Spleen (tissue), 11 donors: ENCODE data around the gene POLR1B. TPM values are rescaled to one million over a fixed set of nuclear protein-coding genes. Genes with fewer than 3 reads are reported as not detected.
"Not testable (repeated sequence)": the region's sequence is repeated elsewhere in the genome, so short reads cannot be mapped to it uniquely, and the experiment has no call there.

Experiments used
- DNase-seq: peaks from one replicate; pipeline ENCODE4 v3.0.0-alpha.2; 2020
- H3K27ac ChIP-seq, 8 donors: fragments of 200-600 bp; sonication (generic) in 7 of 8; 1 replicate in 4 of 8; 2 replicates in 4 of 8; pipeline versions ENCODE4 v1.5.0 to v1.8.0; 2016 to 2021; ENCODE audit warnings: inconsistent platforms in 4 of 8, mild to moderate bottlenecking in 4 of 8, moderate library complexity in 1 of 8
- H3K27me3 ChIP-seq, 7 donors: fragments of 200-600 bp; sonication (generic) in 6 of 7; replicated peaks in 1 of 7; 1 replicate in 4 of 7; 2 replicates in 3 of 7; pipeline versions ENCODE4 v1.5.0 to v1.8.0; 2016 to 2021; ENCODE audit warnings: inconsistent platforms in 3 of 7, mild to moderate bottlenecking in 1 of 7
- H3K36me3 ChIP-seq, 6 donors: fragments of 200-600 bp; sonication (generic) in 5 of 6; 1 replicate in 4 of 6; 2 replicates in 2 of 6; pipeline versions ENCODE4 v1.5.0 to v1.8.0; 2016 to 2021; ENCODE audit warnings: inconsistent platforms in 2 of 6
- H3K4me1 ChIP-seq, 6 donors: fragments of 200-600 bp; sonication (generic) in 5 of 6; 1 replicate in 3 of 6; 2 replicates in 3 of 6; pipeline versions ENCODE4 v1.5.0 to v1.8.0; 2016 to 2021; ENCODE audit warnings: inconsistent platforms in 3 of 6
- H3K4me3 ChIP-seq, 8 donors: fragments of 200-600 bp; sonication (generic) in 7 of 8; 1 replicate in 4 of 8; 2 replicates in 4 of 8; pipeline versions ENCODE4 v1.5.0 to v1.8.0; 2016 to 2021; ENCODE audit warnings: inconsistent platforms in 4 of 8, mild to moderate bottlenecking in 4 of 8, moderate library complexity in 2 of 8
- H3K9me3 ChIP-seq, 8 donors: fragments of 200-600 bp; sonication (generic) in 7 of 8; 1 replicate in 4 of 8; 2 replicates in 4 of 8; pipeline versions ENCODE4 v1.5.0 to v1.8.0; 2016 to 2021; ENCODE audit warnings: inconsistent platforms in 4 of 8
- CTCF ChIP-seq, 11 experiments: fragments of 200-600 bp in 7 of 11; fragments of 450-650 bp in 4 of 11; sonication (generic) in 4 of 11; IDR thresholded peaks in 8 of 11; conservative IDR thresholded peaks in 3 of 11; 1 replicate in 7 of 11; 2 replicates in 4 of 11; pipeline versions ENCODE4 v1.4.0 to v1.8.0; 2016 to 2021; ENCODE audit warnings: antibody characterized with exemption in 11 of 11, inconsistent platforms in 4 of 11, mild to moderate bottlenecking in 1 of 11
- POLR2A ChIP-seq, 3 donors: fragments of 450-650 bp; IDR thresholded peaks; one replicate each; pipeline ENCODE4 v1.5.1; 2017; ENCODE audit warnings: antibody characterized with exemption in 3 of 3, mild to moderate bottlenecking in 1 of 3
- POLR2AphosphoS5 ChIP-seq, 3 donors: sonication (generic); formaldehyde crosslinking; IDR thresholded peaks; one replicate each; pipeline ENCODE4 v1.5.1; 2017; ENCODE audit warnings: antibody characterized with exemption in 3 of 3
- WGBS, 5 donors: extraction: QIAGEN DNeasy Blood & Tissue Kit in 3 of 5; methylation state at CpG; one replicate each; pipeline versions ENCODE4 v1.1.5 to v1.1.7; 2013 to 2018; 5-methylcytosine and 5-hydroxymethylcytosine counted together
- intact Hi-C: fragments of 100-400 bp; cut with DNase I; formaldehyde crosslinking; loops from one replicate; pipeline ENCODE4 v1.15.0; 2023; ENCODE audit warnings: low total_unique reads
- polyA plus RNA-seq, 3 donors: library from polyadenylated mRNA; stranded (reverse); fragments of 200-250 nt; gene quantifications; one replicate each; pipeline ENCODE4 v1.2.1, GENCODE V29; 2013
- total RNA-seq, 7 donors: library from RNA; depleted of rRNA in 3 of 7; stranded (reverse); fragments of >200 nt in 3 of 7; fragmentation: NEBNext Ultra II Directional in 4 of 7; extraction: Animal tissue kit (Norgen Biotek cat#: 25700) in 4 of 7; gene quantifications; one replicate each; pipeline versions ENCODE4 v1.1.0 to v1.2.1, GENCODE V29; 2016 to 2021
- donor health status: healthy with polysubstance abuse.
- donor health status: DM: no; HTN: no; CAD: no; lungs with moderate emphysema.
- donor health status: DM: no; HTN: no; CAD: no.
- donor health status: Bipolar disorder and iron deficiency.
- donor health status: healthy.
- donor health status: DM: no; HTN: no; CAD: no.
- donor health status: DM: yes; HTN: yes; CAD: no.

POLR1B gene
- total and polyA plus RNA-seq, 10 donors: 4.9 to 31.8 (median 18.5) TPM

GRCh38 chr2:112528541-112528940, 13.7 kb upstream of the POLR1B start:
- 88 to 98% (median 92%) methylated on average over 5 of the region's 5 CpGs for WGBS, 5 donors
- intact Hi-C loops: no loop called here
- no peak for TF ChIP-seq POLR2AphosphoS5 (IDR thresholded peaks at IDR 0.05)
- no peak for TF ChIP-seq CTCF (IDR thresholded peaks at IDR 0.05 in 8 of 11, conservative IDR thresholded peaks at IDR 0.05 in 3 of 11)
- no peak for TF ChIP-seq POLR2A (IDR thresholded peaks at IDR 0.05)
- H3K4me3 ChIP-seq: no peak overlapping the region
- H3K9me3 ChIP-seq: no peaks in the 10 kb centered on the region
- no peaks in the 10 kb centered on the region for H3K27me3 ChIP-seq
- peaks cover 0 to 63% (median 18%) of the 10 kb centered on the region in 6 donors for H3K36me3 ChIP-seq
- H3K27ac ChIP-seq: no peak overlapping the region
- DNase-seq: no peak
- H3K4me1 ChIP-seq: peaks cover 0 to 3% (median 0%) of the 10 kb centered on the region in 6 donors

GRCh38 chr2:112529757-112530156, 12.5 kb upstream of the POLR1B start:
- Histone ChIP-seq H3K4me1 (peaks cover 0 to 3% (median 0%) of the 10 kb centered on the region in 6 donors), H3K27me3 (no peaks in the 10 kb centered on the region), H3K36me3 (peaks cover 0 to 58% (median 18%) of the 10 kb centered on the region in 6 donors), H3K4me3 (no peak overlapping the region), H3K27ac (no peak overlapping the region), H3K9me3 (no peaks in the 10 kb centered on the region)
- intact Hi-C loops: no loop called here
- no peak for DNase-seq
- TF ChIP-seq CTCF (IDR thresholded peaks at IDR 0.05 in 8 of 11, conservative IDR thresholded peaks at IDR 0.05 in 3 of 11) (no peak), POLR2AphosphoS5 (IDR thresholded peaks at IDR 0.05) (no peak), POLR2A (IDR thresholded peaks at IDR 0.05) (no peak)
- 65 to 77% (median 72%) methylated on average over 4 of the region's 4 CpGs for WGBS, 5 donors

- intact Hi-C loops: no loop called here
- 96 to 98% (median 97%) methylated on average over 4 of the region's 4 CpGs for WGBS, 5 donors
- Histone ChIP-seq H3K27me3 (no peaks in the 10 kb centered on the region), H3K9me3 (no peaks in the 10 kb centered on the region), H3K4me3 (no peak overlapping the region), H3K36me3 (peaks cover 0 to 58% (median 18%) of the 10 kb centered on the region in 6 donors), H3K27ac (no peak overlapping the region), H3K4me1 (peaks cover 0 to 3% (median 0%) of the 10 kb centered on the region in 6 donors)
- no peak for DNase-seq
- TF ChIP-seq POLR2AphosphoS5 (IDR thresholded peaks at IDR 0.05) (no peak), CTCF (IDR thresholded peaks at IDR 0.05 in 8 of 11, conservative IDR thresholded peaks at IDR 0.05 in 3 of 11) (no peak), POLR2A (IDR thresholded peaks at IDR 0.05) (no peak)
Measured at GRCh38 chr2:112530728-112531127, 11.5 kb upstream of the POLR1B start.

DNA sequence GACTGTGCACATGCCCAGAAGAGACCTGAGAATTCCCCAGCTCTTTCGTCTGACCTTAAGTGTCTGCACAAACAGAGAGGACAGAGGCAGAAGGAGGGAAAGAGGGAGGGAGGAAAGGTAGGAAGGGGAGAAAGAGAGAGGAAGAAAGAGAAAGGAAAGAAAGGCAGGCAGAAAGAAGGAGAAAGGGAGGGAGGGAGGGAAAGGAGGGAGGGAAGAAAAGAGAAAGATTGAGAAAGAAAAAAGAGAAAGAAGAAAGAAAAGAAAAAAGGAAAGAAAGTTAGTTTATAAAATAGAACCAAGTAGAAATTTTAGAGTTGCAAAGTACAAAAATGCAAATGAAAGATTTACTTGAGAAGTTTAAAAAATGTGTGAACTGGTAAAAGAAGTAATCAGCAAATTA, 7.4 kb upstream of the POLR1B start:
- no peak for TF ChIP-seq POLR2AphosphoS5 (IDR thresholded peaks at IDR 0.05)
- no peak for TF ChIP-seq CTCF (IDR thresholded peaks at IDR 0.05 in 8 of 11, conservative IDR thresholded peaks at IDR 0.05 in 3 of 11)
- no peak for TF ChIP-seq POLR2A (IDR thresholded peaks at IDR 0.05)
- no peak overlapping the region for H3K27ac ChIP-seq
- no peaks in the 10 kb centered on the region for H3K27me3 ChIP-seq
- peaks cover 0 to 36% (median 7%) of the 10 kb centered on the region in 6 donors for H3K36me3 ChIP-seq
- no peak for DNase-seq
- no peaks in the 10 kb centered on the region for H3K9me3 ChIP-seq
- H3K4me1 ChIP-seq: no peaks in the 10 kb centered on the region
- WGBS, 5 donors: 76 to 100% (median 80%) methylated on average over 1 of the region's 1 CpG
- H3K4me3 ChIP-seq: no peak overlapping the region
- intact Hi-C loops: no loop called here

DNA sequence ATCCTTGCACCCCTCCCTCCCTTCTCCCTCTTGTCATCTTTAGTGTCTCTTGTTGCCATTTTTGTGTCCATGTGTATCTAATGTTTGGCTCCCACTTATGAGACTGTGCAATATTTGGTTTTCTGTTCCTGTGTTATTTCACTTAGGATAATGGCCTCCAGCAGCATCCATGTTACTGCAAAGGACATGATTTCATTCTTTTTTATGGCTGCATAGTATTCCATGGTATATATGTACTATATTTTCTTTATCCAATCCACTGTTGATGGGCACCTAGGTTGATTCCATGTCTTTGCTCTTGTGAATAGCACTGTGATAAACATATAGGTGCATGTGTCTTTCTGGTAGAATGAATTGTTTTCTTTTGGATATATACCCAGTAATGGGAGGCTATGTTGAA, 5.6 kb upstream of the POLR1B start:
- H3K27ac ChIP-seq, DNase-seq, H3K4me3 ChIP-seq, intact Hi-C loops, H3K27me3 ChIP-seq, H3K9me3 ChIP-seq: not testable (repeated sequence)
- peaks cover 6 to 11% (median 7%) of the 10 kb centered on the region in 6 donors for H3K4me1 ChIP-seq
- peaks cover 0 to 18% (median 0%) of the 10 kb centered on the region in 6 donors for H3K36me3 ChIP-seq
